Mononuclear cell (primary cell): ENCODE measurements around the gene TMCC1. TPM values are rescaled to one million over a fixed set of nuclear protein-coding genes. Genes with fewer than 3 reads are reported as not detected.

Experiments used
- H3K27me3 ChIP-seq: 2 replicates; pipeline ENCODE4 v1.6.0; 2011; ENCODE audit warnings: low read length, control low read depth; ENCODE audit not compliant: insufficient read depth
- H3K4me1 ChIP-seq: 2 replicates; pipeline ENCODE4 v1.5.1; 2011; ENCODE audit warnings: mild to moderate bottlenecking, low read length, control low read depth; ENCODE audit not compliant: insufficient read depth
- H3K4me3 ChIP-seq: 2 replicates; pipeline ENCODE4 v1.5.1; 2011; ENCODE audit warnings: mild to moderate bottlenecking, low read length, moderate library complexity
- H3K9me3 ChIP-seq: 2 replicates; pipeline ENCODE4 v1.5.1; 2011; ENCODE audit warnings: low read depth, mild to moderate bottlenecking, control low read depth, low read length
- total RNA-seq: library from RNA; depleted of rRNA; stranded (reverse); fragments of >200 nt; gene quantifications from one replicate; pipeline ENCODE4 v1.2.3, GENCODE V29; 2012

Gene TMCC1
- total RNA-seq: 17.1 TPM

GRCh38 chr3:129893581-129894070, at the start of gene TMCC1:
TMCC1 (minus strand) TSS chr3:129893711.
- peaks cover 44% of the 10 kb centered on the region for H3K4me1 ChIP-seq

GRCh38 chr3:129943020-129943419, 49.5 kb upstream of the TMCC1 start:
- Histone ChIP-seq H3K4me1 (peaks cover 5% of the 10 kb centered on the region), H3K9me3 (no peaks in the 10 kb centered on the region), H3K27me3 (no peaks in the 10 kb centered on the region), H3K4me3 (no peak overlapping the region)

More at GRCh38 chr3:129893581-129894070, at the start of gene TMCC1:
- H3K9me3 ChIP-seq: no peaks in the 10 kb centered on the region
- H3K4me3 ChIP-seq: peak within 1 kb of the TSS; percentile 87
- no peaks in the 10 kb centered on the region for H3K27me3 ChIP-seq

DNA sequence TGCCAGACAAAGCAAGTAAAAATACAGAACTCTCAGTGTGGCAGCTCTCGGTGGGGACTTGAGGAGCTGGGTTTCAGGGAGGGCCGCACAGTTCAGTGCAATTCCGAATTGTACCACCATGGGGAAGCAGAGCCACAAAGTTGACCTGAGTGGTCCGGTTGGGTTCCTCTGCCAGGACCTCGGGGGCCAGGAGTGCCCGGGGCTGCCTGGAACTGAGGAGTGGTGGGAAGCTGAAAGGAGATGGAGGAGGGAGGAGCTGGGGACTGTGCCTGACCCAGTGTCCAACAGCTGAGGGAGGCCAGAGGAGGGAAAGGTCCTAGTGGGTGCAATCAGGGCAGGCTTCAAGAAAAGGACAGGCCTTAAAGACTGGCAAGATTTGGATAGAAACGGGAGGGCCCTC, 48.8 kb upstream of the TMCC1 start:
- H3K27me3 ChIP-seq: no peaks in the 10 kb centered on the region
- H3K4me3 ChIP-seq: no peak overlapping the region
- no peaks in the 10 kb centered on the region for H3K9me3 ChIP-seq
- H3K4me1 ChIP-seq: no peaks in the 10 kb centered on the region

DNA sequence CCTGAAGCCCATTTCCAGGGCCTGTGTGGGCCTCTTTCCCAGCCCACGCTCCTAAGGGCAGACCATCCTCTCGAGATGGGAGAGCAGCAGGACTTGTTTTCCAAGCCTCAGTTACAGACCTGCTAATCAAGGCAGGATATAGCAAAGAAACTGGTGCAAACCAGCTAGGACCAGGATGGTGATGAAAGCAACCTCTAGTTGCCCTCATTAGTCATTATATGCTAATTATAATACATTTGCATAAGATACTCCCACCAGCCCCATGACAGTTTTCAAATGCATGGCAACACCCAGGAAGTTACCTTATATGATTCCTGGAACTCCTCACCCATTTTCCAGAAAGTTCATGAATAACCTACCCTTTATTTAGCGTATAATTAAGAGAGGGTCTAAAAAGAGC, 46.6 kb upstream of the TMCC1 start:
- H3K4me1 ChIP-seq: peaks cover 11% of the 10 kb centered on the region
- H3K9me3 ChIP-seq: no peaks in the 10 kb centered on the region
- H3K4me3 ChIP-seq: no peak overlapping the region
- no peaks in the 10 kb centered on the region for H3K27me3 ChIP-seq

GRCh38 chr3:129938140-129938930, 44.8 kb upstream of the TMCC1 start:
- Histone ChIP-seq H3K27me3 (no peaks in the 10 kb centered on the region), H3K4me3 (no peak overlapping the region), H3K4me1 (peaks cover 15% of the 10 kb centered on the region), H3K9me3 (no peaks in the 10 kb centered on the region)

GRCh38 chr3:129937717-129938116, 44.2 kb upstream of the TMCC1 start:
- peaks cover 15% of the 10 kb centered on the region for H3K4me1 ChIP-seq
- H3K9me3 ChIP-seq: no peaks in the 10 kb centered on the region
- no peaks in the 10 kb centered on the region for H3K27me3 ChIP-seq
- H3K4me3 ChIP-seq: no peak overlapping the region

GRCh38 chr3:129936757-129937156, 43.2 kb upstream of the TMCC1 start:
- Histone ChIP-seq H3K27me3 (no peaks in the 10 kb centered on the region), H3K4me1 (peaks cover 15% of the 10 kb centered on the region), H3K4me3 (peak overlapping the region; percentile 26), H3K9me3 (no peaks in the 10 kb centered on the region)

DNA sequence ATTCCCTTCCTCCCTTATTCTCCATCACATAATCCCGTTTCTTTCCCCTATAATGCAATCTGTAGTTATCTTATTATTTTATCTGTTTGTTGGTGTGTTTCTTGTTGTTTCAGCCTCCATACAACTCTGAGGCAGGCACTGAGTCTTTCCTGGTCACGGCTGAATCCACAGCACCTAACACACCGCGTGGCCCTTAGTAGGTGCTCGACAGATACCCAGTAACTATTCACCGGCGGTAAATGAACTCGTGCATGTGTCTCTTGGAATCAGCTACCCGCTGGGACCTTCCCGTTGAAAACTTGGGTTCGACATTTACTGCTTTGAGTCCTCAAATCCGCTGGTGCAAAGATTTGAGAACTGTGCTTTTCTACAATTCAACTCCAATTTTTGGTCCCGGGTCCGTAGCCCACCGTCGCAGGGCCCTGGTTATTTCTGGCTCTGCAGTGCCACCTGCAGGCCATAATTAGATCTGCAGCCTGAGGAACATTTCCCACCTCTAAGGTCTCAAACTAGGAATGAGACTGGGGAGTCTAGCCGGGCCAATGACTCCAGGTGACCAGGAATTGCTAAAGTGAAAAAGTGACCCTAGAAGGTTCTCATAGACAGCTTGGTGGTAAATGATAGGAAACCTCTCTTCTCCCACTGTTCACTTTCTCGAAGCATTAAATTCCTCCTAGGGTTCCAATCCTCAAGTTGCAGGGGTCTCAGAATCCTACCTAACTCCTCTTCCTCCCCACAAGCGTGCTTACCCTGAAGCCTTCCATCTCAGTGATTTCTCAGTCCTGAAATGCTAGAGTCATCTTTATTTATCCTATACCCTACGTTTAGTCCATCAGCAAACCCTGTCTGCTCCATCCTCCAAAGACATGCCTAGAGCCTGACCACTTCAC, 41.0 kb upstream of the TMCC1 start:
- H3K4me3 ChIP-seq: no peak overlapping the region

DNA sequence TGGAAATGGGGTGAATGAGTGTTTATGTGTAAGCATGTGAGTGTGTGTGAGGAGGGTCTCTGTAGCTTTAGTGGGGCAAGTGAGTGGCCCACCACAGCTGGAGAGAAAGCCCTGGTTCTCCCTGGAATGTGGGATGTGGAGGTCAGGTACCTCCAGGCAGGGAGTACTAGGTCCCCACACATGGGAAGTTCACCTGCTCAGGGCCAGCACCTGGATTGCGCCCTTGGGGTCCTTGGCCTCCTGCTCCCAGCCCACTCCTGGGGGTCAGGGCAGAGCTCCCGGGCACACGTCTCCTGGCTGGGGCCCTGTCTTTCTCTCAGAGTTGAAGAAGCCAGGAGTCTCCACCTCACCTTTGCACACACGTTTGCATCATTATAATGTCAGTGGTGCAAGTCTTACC, 40.0 kb upstream of the TMCC1 start:
- Histone ChIP-seq H3K27me3 (peaks cover 2% of the 10 kb centered on the region), H3K4me3 (no peak overlapping the region), H3K9me3 (peaks cover 7% of the 10 kb centered on the region), H3K4me1 (peaks cover 15% of the 10 kb centered on the region)

More for the DNA sequence above, 41.0 kb upstream of the TMCC1 start:
- Histone ChIP-seq H3K9me3 (peaks cover 3% of the 10 kb centered on the region), H3K27me3 (peaks cover 2% of the 10 kb centered on the region), H3K4me1 (peaks cover 15% of the 10 kb centered on the region)

GRCh38 chr3:129929383-129929782, 35.9 kb upstream of the TMCC1 start:
- peaks cover 7% of the 10 kb centered on the region for H3K9me3 ChIP-seq
- H3K4me3 ChIP-seq: no peak overlapping the region
- peaks cover 2% of the 10 kb centered on the region for H3K27me3 ChIP-seq
- H3K4me1 ChIP-seq: peaks cover 2% of the 10 kb centered on the region

DNA sequence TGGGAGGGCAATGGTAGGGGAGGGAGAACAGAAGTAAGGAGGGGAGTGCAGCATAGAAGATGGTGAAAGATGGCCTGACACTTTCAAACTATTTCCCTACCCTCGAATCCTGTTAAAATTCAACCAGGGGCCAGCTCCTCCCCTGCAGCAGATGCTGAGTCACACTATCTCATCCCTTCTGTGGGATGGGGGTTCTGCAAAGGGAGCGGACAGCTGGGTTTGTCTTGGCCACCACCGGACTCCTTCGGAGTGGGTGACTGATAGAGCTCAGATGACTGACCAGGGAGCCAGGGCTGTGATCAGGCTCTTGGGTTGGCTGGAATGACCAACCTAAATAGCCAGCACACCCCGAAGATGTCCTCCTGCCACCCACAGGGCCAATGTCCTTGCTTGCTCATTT, 33.6 kb upstream of the TMCC1 start:
- H3K27me3 ChIP-seq: peaks cover 2% of the 10 kb centered on the region
- H3K4me1 ChIP-seq: no peaks in the 10 kb centered on the region
- peaks cover 7% of the 10 kb centered on the region for H3K9me3 ChIP-seq
- H3K4me3 ChIP-seq: no peak overlapping the region

GRCh38 chr3:129919806-129920205, 26.3 kb upstream of the TMCC1 start:
- no peaks in the 10 kb centered on the region for H3K27me3 ChIP-seq
- H3K4me3 ChIP-seq: no peak overlapping the region
- H3K9me3 ChIP-seq: peaks cover 16% of the 10 kb centered on the region
- H3K4me1 ChIP-seq: peaks cover 9% of the 10 kb centered on the region

DNA sequence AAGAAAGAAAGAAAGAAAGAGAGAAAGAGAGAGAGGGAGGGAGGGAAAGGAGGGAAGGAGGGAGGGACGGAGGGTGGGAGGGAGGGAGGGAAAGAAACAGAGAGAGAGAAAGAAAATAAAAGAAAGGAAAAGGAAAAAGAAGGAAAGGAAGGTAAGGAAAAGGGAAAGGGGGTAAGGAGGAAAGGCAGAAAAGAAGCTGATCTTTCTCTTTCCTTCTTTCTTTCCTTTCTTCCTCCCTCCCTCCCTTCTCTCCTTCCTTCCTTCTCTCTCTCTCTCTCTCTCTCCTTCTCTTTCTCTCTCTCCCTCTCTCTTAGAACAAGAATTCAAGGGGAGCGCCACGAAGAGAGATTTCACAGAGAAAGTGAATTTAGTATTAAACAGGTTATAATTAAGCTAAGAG, 25.8 kb upstream of the TMCC1 start:
- H3K9me3 ChIP-seq: peaks cover 16% of the 10 kb centered on the region
- H3K27me3 ChIP-seq: no peaks in the 10 kb centered on the region
- H3K4me3 ChIP-seq: no peak overlapping the region
- H3K4me1 ChIP-seq: peaks cover 9% of the 10 kb centered on the region

- Histone ChIP-seq H3K4me1 (peaks cover 9% of the 10 kb centered on the region), H3K9me3 (peaks cover 16% of the 10 kb centered on the region), H3K4me3 (no peak overlapping the region), H3K27me3 (no peaks in the 10 kb centered on the region)
Measured at GRCh38 chr3:129918461-129918860, 24.9 kb upstream of the TMCC1 start.

DNA sequence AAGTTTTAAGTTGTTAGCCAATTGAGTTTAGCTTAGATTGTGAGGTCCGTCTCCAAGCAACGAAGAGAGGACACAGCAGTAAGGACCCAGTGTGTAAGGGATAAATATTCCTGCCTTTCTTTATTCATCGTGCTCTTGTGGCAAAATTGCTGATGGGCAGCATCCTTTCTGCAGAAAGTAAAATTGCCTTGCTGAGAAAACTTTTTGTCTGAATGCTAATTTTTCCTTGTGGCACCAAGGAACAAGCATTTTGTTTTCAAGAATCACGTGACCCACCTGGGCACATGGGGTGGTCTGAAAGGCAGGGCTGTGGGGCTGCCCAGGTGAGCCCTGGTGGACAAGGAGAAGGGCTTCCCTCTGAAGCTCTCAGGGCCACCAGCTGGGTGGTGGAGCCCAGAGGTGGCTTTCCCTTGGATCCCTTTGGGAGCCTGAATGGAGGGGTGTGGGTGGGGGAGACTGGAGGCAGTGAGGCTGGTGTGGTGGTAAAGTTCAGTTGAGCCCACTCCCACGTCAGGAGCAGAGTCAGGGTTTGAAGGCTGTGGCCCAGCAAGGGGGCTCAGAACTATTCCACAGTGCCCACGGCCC, 24.0 kb upstream of the TMCC1 start:
- Histone ChIP-seq H3K4me3 (no peak overlapping the region), H3K27me3 (no peaks in the 10 kb centered on the region), H3K9me3 (peaks cover 16% of the 10 kb centered on the region), H3K4me1 (peaks cover 9% of the 10 kb centered on the region)
